Measurements from ENCODE around the gene RBP3. TPM values are rescaled to one million over a fixed set of nuclear protein-coding genes. Genes with fewer than 3 reads are reported as not detected.

RBP3 gene
- total RNA-seq, 1 experiment from 2014 or later = not detected

DNA sequence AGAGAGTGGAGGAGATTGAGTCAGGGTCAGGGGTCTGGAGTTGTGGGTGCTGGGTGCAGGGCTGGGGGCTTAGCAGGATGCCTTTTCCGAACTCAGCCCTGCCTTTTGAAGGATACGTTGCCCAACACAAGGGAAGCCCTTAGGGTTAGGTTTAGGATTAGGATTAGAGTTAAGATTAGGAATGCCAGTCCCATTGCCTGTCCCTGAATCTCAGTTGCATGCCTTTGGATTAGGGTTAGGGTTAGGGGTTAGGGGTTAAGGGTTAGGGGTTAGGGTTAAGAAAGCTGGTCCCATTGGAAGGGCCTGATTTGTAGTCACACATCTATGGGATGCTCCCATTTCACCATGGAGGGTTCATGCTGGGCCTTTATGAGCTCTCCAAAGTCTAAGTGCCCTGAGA, 56.8 kb downstream of the RBP3 start:
- Histone ChIP-seq H2BK5ac (ENCODE audit: insufficient read length, low read length) (no peak overlapping the region), H3K27me3 (ENCODE audit: insufficient read depth, low read length) (no peaks in the 10 kb centered on the region), H3T11ph (ENCODE audit: low read length) (no peak overlapping the region), H3K27ac (ENCODE audit: insufficient read length, low read depth, low read length) (no peak overlapping the region), H4K5ac (ENCODE audit: insufficient read length, low read depth, low read length) (no peak overlapping the region), H3K14ac (ENCODE audit: insufficient read depth, low read length) (no peak overlapping the region), H3K23ac (ENCODE audit: insufficient read length, low read depth, low read length) (no peak overlapping the region), H2AK5ac (ENCODE audit: insufficient read length, low read length) (no peak overlapping the region), H4K20me1 (ENCODE audit: control insufficient read depth, insufficient read depth, insufficient read length) (no peaks in the 10 kb centered on the region), H4K91ac (ENCODE audit: insufficient read length, low read depth, low read length) (no peak overlapping the region), H3K79me2 (ENCODE audit: insufficient read depth, low read length) (no peaks in the 10 kb centered on the region), H3K79me1 (ENCODE audit: insufficient read depth, low read depth, low read length, poor library complexity, severe bottlenecking) (no peaks in the 10 kb centered on the region), H3K56ac (ENCODE audit: insufficient read length, low read depth, low read length) (no peak overlapping the region), H2AFZ (ENCODE audit: low read length) (no peak overlapping the region), H3K9me3 (ENCODE audit: control insufficient read depth, low read depth, low read length) (no peaks in the 10 kb centered on the region), H4K8ac (replicated peaks; ENCODE audit: insufficient read length, low read depth, low read length) (no peak overlapping the region), H3K4ac (ENCODE audit: low read depth, low read length) (no peak overlapping the region), H3K18ac (ENCODE audit: insufficient read length, low read depth, low read length) (no peak overlapping the region), H2BK120ac (ENCODE audit: low read depth, low read length, poor library complexity, severe bottlenecking) (no peak overlapping the region), H3K4me1 (ENCODE audit: insufficient read depth, low read length) (peaks cover 4% of the 10 kb centered on the region; the same call in 1 of the 2 replicates), H3K4me2 (ENCODE audit: insufficient read depth, insufficient read length, low read length) (no peak overlapping the region), H2BK20ac (ENCODE audit: low read depth, low read length, poor library complexity, severe bottlenecking) (no peak overlapping the region), H3K23me2 (ENCODE audit: insufficient read length, low read depth, low read length, poor library complexity, severe bottlenecking) (no peaks in the 10 kb centered on the region), H2BK15ac (ENCODE audit: low read depth, low read length) (no peak overlapping the region), H2BK12ac (ENCODE audit: insufficient read length, low read depth, low read length) (no peak overlapping the region), H3K9ac (ENCODE audit: extremely low read depth, insufficient read length, low read length) (no peak overlapping the region)
- H3K9me3 Mint-ChIP-seq = no peaks in the 10 kb centered on the region; a peak in 1 of 5 replicates
- H3K27ac Mint-ChIP-seq = peak overlapping the region in 2 of 3 experiments; percentile 40 to 85; a peak in 2 of 7 replicates
- WGBS (ENCODE audit: extremely low coverage, insufficient read length, low lambda C conversion rate) = no CpG with 5 or more reads among the region's 2 CpGs
- DNase-seq = no peak
- no peak overlapping the region for H3K4me3 Mint-ChIP-seq
- H3K36me3 Mint-ChIP-seq (ENCODE audit: insufficient read depth in 1 of 3, low read depth in 3 of 3) = no peaks in the 10 kb centered on the region; a peak in 1 of 7 replicates
- TF ChIP-seq, protein P1, sequence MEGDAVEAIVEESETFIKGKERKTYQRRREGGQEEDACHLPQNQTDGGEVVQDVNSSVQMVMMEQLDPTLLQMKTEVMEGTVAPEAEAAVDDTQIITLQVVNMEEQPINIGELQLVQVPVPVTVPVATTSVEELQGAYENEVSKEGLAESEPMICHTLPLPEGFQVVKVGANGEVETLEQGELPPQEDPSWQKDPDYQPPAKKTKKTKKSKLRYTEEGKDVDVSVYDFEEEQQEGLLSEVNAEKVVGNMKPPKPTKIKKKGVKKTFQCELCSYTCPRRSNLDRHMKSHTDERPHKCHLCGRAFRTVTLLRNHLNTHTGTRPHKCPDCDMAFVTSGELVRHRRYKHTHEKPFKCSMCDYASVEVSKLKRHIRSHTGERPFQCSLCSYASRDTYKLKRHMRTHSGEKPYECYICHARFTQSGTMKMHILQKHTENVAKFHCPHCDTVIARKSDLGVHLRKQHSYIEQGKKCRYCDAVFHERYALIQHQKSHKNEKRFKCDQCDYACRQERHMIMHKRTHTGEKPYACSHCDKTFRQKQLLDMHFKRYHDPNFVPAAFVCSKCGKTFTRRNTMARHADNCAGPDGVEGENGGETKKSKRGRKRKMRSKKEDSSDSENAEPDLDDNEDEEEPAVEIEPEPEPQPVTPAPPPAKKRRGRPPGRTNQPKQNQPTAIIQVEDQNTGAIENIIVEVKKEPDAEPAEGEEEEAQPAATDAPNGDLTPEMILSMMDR (conservative IDR thresholded peaks at IDR 0.05) = no peak
- H3K27me3 Mint-ChIP-seq (ENCODE audit: low read depth) = peaks cover 19% of the 10 kb centered on the region
- H3K4me1 Mint-ChIP-seq = peaks cover 28 to 29% of the 10 kb centered on the region in 2 experiments
